Keratinocyte (primary cell): Measurements from ENCODE around the gene ARID4A. TPM values are rescaled to one million over a fixed set of nuclear protein-coding genes. Genes with fewer than 3 reads are reported as not detected.
"Not testable (repeated sequence)": the region's sequence is repeated elsewhere in the genome, so short reads cannot be mapped to it uniquely, and the experiment has no call there.

Experiments used
- DNase-seq: peaks from one replicate; pipeline ENCODE4 v3.0.0-alpha.2; 2011; ENCODE audit warnings: low read depth, missing footprints, low spot score
- FAIRE-seq: peaks from 2 replicates; lab custom pipeline; 2011; peaks lifted over from hg19 to GRCh38; lab: Jason Lieb, UNC
- H2AFZ ChIP-seq: 2 replicates; pipeline ENCODE4 v1.6.0; 2012; ENCODE audit warnings: low read length, control low read depth, inconsistent platforms; ENCODE audit not compliant: control insufficient read depth
- H3K27ac ChIP-seq: 2 replicates; pipeline ENCODE4 v1.5.1; 2011; ENCODE audit warnings: low read length; ENCODE audit not compliant: control insufficient read depth, insufficient read depth
- H3K27me3 ChIP-seq: 3 replicates; pipeline ENCODE4 v1.6.0; 2011; ENCODE audit warnings: low read length; ENCODE audit not compliant: control insufficient read depth, insufficient read depth; ENCODE audit errors: extremely low read depth
- H3K36me3 ChIP-seq, 2 experiments: 2 replicates in 1 of 2; 3 replicates in 1 of 2; pipeline ENCODE4 v1.5.1; 2011; ENCODE audit warnings: low read length in 2 of 2, mild to moderate bottlenecking in 1 of 2; ENCODE audit not compliant: control insufficient read depth in 2 of 2, insufficient read depth in 2 of 2; ENCODE audit errors: extremely low read depth in 1 of 2
- H3K4me1 ChIP-seq: 3 replicates; pipeline ENCODE4 v1.5.1; 2011; ENCODE audit warnings: low read length; ENCODE audit not compliant: control insufficient read depth, insufficient read depth; ENCODE audit errors: extremely low read depth
- H3K4me2 ChIP-seq: 3 replicates; pipeline ENCODE4 v1.6.0; 2011; ENCODE audit warnings: low read depth, low read length; ENCODE audit not compliant: control insufficient read depth, insufficient read depth; ENCODE audit errors: extremely low read depth
- H3K4me3 ChIP-seq, 3 experiments: fragments of 200-600 bp in 1 of 3; sonication (generic) in 1 of 3; 2 replicates in 2 of 3; 3 replicates in 1 of 3; pipeline ENCODE4 v1.5.1; 2011 to 2016; ENCODE audit warnings: low read length in 3 of 3, mild to moderate bottlenecking in 3 of 3, control low read depth in 2 of 3, inconsistent platforms in 1 of 3, low read depth in 1 of 3, mixed read lengths in 1 of 3, mixed run types in 1 of 3, moderate library complexity in 1 of 3; ENCODE audit not compliant: control insufficient read depth in 2 of 3, insufficient read depth in 2 of 3; ENCODE audit errors: extremely low read depth in 1 of 3
- H3K79me2 ChIP-seq: 2 replicates; pipeline ENCODE4 v1.6.0; 2012; ENCODE audit warnings: low read length; ENCODE audit not compliant: control insufficient read depth, insufficient read depth
- H3K9ac ChIP-seq: 3 replicates; pipeline ENCODE4 v1.6.0; 2011; ENCODE audit warnings: low read length; ENCODE audit not compliant: control insufficient read depth, insufficient read depth; ENCODE audit errors: extremely low read depth
- H3K9me1 ChIP-seq: 3 replicates; pipeline ENCODE4 v1.6.0; 2011; ENCODE audit warnings: low read length; ENCODE audit not compliant: control insufficient read depth, insufficient read depth; ENCODE audit errors: extremely low read depth
- H3K9me3 ChIP-seq: 2 replicates; pipeline ENCODE4 v1.5.1; 2012; ENCODE audit warnings: low read depth, low read length; ENCODE audit not compliant: control insufficient read depth
- H4K20me1 ChIP-seq: 3 replicates; pipeline ENCODE4 v1.6.0; 2011; ENCODE audit warnings: low read length; ENCODE audit not compliant: control insufficient read depth, insufficient read depth; ENCODE audit errors: extremely low read depth
- EZH2 ChIP-seq: IDR thresholded peaks from one replicate; pipeline ENCODE4 v1.6.1; 2012; ENCODE audit warnings: inconsistent platforms, mild to moderate bottlenecking, low read length, moderate library complexity
- dilution Hi-C: fragments of 300-500 bp; cut with MboI; formaldehyde crosslinking; loops from one replicate; pipeline ENCODE4 v1.7.0; 2020; ENCODE audit warnings: low sequenced_read_pairs; ENCODE audit not compliant: extremely low pct_ligation_motif_present
- polyA plus RNA-seq, 5 experiments: library from polyadenylated mRNA; depleted of rRNA in 3 of 5; stranded (reverse) in 3 of 5; stranded (forward) in 1 of 5; unstranded in 1 of 5; fragments of >200 nt; gene quantifications; 1 replicate in 1 of 5; 2 replicates in 3 of 5; 3 replicates in 1 of 5; pipeline versions ENCODE4 v1.2.1 to v1.2.3, GENCODE V29; 2011 to 2012; ENCODE audit warnings: missing spikeins in 2 of 5, low read depth in 1 of 5, low replicate concordance in 1 of 5
- TF ChIP-seq, protein P1 (sequence below), 3 experiments: IDR thresholded peaks in 1 of 3; conservative IDR thresholded peaks in 1 of 3; optimal IDR thresholded peaks in 1 of 3; 2 replicates in 2 of 3; 3 replicates in 1 of 3; pipeline versions ENCODE3 to v1.5.1; 2011; ENCODE audit warnings: low read length in 3 of 3, mild to moderate bottlenecking in 3 of 3, moderate library complexity in 2 of 3, control low read depth in 1 of 3, inconsistent platforms in 1 of 3; ENCODE audit not compliant: insufficient read depth in 2 of 3; ENCODE audit errors: extremely low read depth in 1 of 3

ARID4A gene
- polyA plus RNA-seq, 1 donor (not counting 4 experiments of a cell fraction or from before 2014, with no cell fraction given): 8.4 TPM

DNA sequence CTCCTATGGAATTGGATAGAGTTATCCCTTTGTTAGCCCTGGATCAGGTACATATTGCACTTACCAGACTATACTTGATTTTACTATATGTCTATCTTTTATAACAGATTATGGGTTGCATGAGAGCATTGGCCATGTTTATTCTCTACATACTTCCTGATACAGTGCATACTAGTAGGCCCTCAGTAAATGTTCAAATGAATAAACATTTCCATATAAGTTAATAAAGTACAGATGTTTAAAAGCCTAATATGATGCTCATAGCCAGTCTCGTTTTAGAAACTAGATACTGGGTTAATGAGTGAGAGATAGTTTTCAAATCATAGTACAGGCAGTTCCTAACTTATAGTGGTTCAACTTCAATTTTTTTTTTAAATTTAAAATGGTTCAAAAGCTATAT is 57.9 kb downstream of the ARID4A start:
- no peak for FAIRE-seq

DNA sequence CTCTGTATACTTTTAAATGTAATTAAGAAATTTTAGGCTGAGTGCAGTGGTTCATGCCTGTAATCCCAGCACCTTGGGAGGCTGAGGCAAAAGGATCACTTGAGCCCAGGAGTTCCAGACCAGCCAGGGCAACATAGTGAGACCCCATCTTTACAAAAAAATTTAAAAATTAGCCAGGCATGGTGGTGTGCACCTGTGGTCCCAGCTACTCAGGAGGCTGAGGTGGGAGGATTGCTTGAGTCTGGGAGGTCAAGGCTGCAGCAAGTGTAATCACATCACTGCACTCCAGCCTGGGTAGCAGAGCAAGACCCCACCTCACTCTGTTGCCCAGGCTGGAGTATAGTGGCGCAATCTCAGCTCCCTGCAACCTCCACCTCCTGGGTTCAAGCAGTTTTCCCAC is 63.9 kb downstream of the ARID4A start:
- H4K20me1 ChIP-seq, H2AFZ ChIP-seq, dilution Hi-C loops, H3K9me1 ChIP-seq, H3K4me1 ChIP-seq, FAIRE-seq, H3K27ac ChIP-seq, H3K9ac ChIP-seq, H3K4me3 ChIP-seq, H3K27me3 ChIP-seq, H3K79me2 ChIP-seq, H3K9me3 ChIP-seq, DNase-seq, H3K4me2 ChIP-seq: not testable (repeated sequence)
- H3K36me3 ChIP-seq: peaks cover 10 to 12% of the 10 kb centered on the region in 2 experiments

More for the DNA sequence above, 57.9 kb downstream of the ARID4A start:
- Histone ChIP-seq H3K4me3 (no peak overlapping the region), H3K4me2 (no peak overlapping the region), H4K20me1 (no peaks in the 10 kb centered on the region), H3K9ac (no peak overlapping the region), H3K27me3 (no peaks in the 10 kb centered on the region), H3K27ac (no peak overlapping the region), H3K4me1 (no peaks in the 10 kb centered on the region), H3K9me3 (no peaks in the 10 kb centered on the region), H3K9me1 (no peaks in the 10 kb centered on the region), H3K36me3 (peaks cover 0 to 8% of the 10 kb centered on the region in 2 experiments), H3K79me2 (no peaks in the 10 kb centered on the region), H2AFZ (no peak overlapping the region)
- dilution Hi-C loops: no loop called here
- DNase-seq: no peak
- TF ChIP-seq EZH2: no peak
- TF ChIP-seq, protein P1, sequence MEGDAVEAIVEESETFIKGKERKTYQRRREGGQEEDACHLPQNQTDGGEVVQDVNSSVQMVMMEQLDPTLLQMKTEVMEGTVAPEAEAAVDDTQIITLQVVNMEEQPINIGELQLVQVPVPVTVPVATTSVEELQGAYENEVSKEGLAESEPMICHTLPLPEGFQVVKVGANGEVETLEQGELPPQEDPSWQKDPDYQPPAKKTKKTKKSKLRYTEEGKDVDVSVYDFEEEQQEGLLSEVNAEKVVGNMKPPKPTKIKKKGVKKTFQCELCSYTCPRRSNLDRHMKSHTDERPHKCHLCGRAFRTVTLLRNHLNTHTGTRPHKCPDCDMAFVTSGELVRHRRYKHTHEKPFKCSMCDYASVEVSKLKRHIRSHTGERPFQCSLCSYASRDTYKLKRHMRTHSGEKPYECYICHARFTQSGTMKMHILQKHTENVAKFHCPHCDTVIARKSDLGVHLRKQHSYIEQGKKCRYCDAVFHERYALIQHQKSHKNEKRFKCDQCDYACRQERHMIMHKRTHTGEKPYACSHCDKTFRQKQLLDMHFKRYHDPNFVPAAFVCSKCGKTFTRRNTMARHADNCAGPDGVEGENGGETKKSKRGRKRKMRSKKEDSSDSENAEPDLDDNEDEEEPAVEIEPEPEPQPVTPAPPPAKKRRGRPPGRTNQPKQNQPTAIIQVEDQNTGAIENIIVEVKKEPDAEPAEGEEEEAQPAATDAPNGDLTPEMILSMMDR (optimal IDR thresholded peaks at IDR 0.05 in 1 of 3, IDR thresholded peaks at IDR 0.05 in 1 of 3, conservative IDR thresholded peaks at IDR 0.05 in 1 of 3; ENCODE audit: extremely low read depth in 1 of 3, insufficient read depth in 2 of 3, low read length in 3 of 3): no peak

DNA sequence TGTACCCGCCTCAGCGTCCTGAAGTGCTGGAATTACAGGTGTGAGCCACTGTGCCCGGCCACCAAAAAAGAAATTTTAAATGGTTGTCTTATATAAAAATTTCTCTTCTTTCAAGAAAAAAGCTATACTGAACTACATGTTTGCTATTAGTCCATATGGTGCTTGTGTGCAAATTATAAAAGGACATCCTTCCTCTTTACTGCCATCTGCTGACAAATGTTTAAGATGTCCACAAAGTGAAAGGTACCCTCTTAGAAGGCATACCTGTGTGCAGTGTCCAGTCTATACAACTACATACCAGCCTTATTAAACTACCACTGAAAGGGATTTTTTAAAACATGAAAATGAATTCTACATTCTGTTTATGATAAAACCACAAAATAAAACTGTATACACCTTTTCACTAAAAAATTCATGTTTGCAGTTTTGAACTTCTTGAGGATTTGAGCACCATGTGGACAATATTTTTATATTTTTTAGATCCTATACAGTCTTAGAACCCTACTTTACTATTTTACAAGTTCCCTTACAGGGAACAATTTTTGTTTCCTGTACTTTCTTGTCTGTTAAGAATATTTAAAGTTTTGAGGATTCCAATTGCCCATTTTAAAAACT is 64.5 kb downstream of the ARID4A start:
- no peak overlapping the region for H3K9ac ChIP-seq
- H3K36me3 ChIP-seq: peaks cover 13% of the 10 kb centered on the region in 2 experiments
- H3K4me1 ChIP-seq: no peaks in the 10 kb centered on the region
- H3K79me2 ChIP-seq: no peaks in the 10 kb centered on the region
- no peaks in the 10 kb centered on the region for H3K9me3 ChIP-seq
- DNase-seq (peak; percentile 2), FAIRE-seq (peak; percentile 82)
- H3K9me1 ChIP-seq: no peaks in the 10 kb centered on the region
- dilution Hi-C loops: no loop called here
- no peaks in the 10 kb centered on the region for H3K27me3 ChIP-seq
- H4K20me1 ChIP-seq: no peaks in the 10 kb centered on the region
- H3K4me2 ChIP-seq: no peak overlapping the region
- H2AFZ ChIP-seq: no peak overlapping the region
- TF ChIP-seq, protein P1 (optimal IDR thresholded peaks at IDR 0.05 in 1 of 3, IDR thresholded peaks at IDR 0.05 in 1 of 3, conservative IDR thresholded peaks at IDR 0.05 in 1 of 3; ENCODE audit: extremely low read depth in 1 of 3, insufficient read depth in 2 of 3, low read length in 3 of 3): peak in 1 of 3 experiments; percentile 34
- no peak for TF ChIP-seq EZH2
- no peak overlapping the region for H3K4me3 ChIP-seq
- H3K27ac ChIP-seq: no peak overlapping the region
